Epithelial cell of proximal tubule (primary cell): Measurements from ENCODE around the gene SH3BP2. TPM values are rescaled to one million over a fixed set of nuclear protein-coding genes. Genes with fewer than 3 reads are reported as not detected.
A peak's percentile ranks its signal among the peaks of the same experiment; 100 is the strongest.

Experiments
- DNase-seq: peaks from one replicate; pipeline ENCODE4 v3.0.0-alpha.2; 2011; ENCODE audit warnings: low read depth
- H3K4me3 ChIP-seq: 2 replicates; pipeline ENCODE4 v1.5.1; 2011; ENCODE audit warnings: low read depth, mild to moderate bottlenecking, low read length
- total RNA-seq: library from RNA; depleted of rRNA; stranded (reverse); fragments of >200 nt; gene quantifications from 2 replicates; pipeline ENCODE4 v1.2.3, GENCODE V29; 2015
- TF ChIP-seq, protein P1 (sequence below): conservative IDR thresholded peaks from 2 replicates; pipeline ENCODE4 v1.5.1; 2012; ENCODE audit warnings: low read depth, mild to moderate bottlenecking, low read length

Gene SH3BP2
- total RNA-seq, 1 donor from 2014 or later, result 53.3 TPM

- DNase-seq, result no peak
- no peak overlapping the region for H3K4me3 ChIP-seq
- TF ChIP-seq, protein P1, sequence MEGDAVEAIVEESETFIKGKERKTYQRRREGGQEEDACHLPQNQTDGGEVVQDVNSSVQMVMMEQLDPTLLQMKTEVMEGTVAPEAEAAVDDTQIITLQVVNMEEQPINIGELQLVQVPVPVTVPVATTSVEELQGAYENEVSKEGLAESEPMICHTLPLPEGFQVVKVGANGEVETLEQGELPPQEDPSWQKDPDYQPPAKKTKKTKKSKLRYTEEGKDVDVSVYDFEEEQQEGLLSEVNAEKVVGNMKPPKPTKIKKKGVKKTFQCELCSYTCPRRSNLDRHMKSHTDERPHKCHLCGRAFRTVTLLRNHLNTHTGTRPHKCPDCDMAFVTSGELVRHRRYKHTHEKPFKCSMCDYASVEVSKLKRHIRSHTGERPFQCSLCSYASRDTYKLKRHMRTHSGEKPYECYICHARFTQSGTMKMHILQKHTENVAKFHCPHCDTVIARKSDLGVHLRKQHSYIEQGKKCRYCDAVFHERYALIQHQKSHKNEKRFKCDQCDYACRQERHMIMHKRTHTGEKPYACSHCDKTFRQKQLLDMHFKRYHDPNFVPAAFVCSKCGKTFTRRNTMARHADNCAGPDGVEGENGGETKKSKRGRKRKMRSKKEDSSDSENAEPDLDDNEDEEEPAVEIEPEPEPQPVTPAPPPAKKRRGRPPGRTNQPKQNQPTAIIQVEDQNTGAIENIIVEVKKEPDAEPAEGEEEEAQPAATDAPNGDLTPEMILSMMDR, result no peak
These were observed 45.1 kb downstream of the SH3BP2 start for GRCh38 chr4:2837904-2838496.

GRCh38 chr4:2839060-2839459, 46.2 kb downstream of the SH3BP2 start:
- DNase-seq, result no peak
- H3K4me3 ChIP-seq, result no peak overlapping the region

GRCh38 chr4:2842687-2843262, 49.9 kb downstream of the SH3BP2 start:
- no peak for DNase-seq
- TF ChIP-seq, protein P1, result no peak
- H3K4me3 ChIP-seq, result peak overlapping the region; percentile 84

More at GRCh38 chr4:2839060-2839459, 46.2 kb downstream of the SH3BP2 start:
- TF ChIP-seq, protein P1, result no peak

DNA sequence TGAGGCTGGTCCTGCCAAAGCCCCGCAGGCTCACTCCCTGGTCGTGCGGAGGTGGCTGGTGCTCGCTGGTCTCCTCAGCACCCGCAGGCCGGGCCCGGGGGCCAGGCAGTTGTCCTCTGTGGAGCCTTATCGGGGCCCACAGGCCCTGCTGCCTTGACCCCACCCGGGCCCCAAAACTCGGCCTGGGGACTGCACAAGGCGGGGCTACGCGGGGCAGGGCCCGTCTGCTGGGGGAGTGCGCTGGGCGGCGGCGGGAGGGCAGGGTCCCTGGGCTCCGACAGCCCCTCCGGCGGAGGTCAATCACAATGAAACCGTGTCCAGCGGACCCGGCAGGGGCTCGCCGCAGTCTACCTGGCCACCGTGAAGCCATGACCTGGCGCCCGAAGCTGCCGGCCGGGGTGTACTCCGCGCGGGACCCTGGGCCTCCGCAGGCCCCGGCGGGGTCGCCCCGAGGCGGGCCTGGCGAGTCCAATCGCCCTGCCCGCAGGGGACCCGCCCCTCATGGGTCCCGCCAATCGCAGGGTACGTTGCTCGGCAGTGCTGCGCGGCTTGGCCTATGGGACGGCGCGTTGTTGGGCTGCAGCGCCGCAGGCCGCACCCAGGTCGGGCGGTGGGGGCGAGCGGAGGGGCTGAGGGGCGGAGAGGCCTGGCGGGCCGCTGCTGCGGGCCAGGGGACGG, 50.5 kb downstream of the SH3BP2 start, which contains the start of gene ADD1:
Gene ADD1, plus strand, starts transcription at position 582 of the 678 bp plus-strand sequence. CDS start 32,072 bp downstream, outside the sequence.
- peak within 1 kb of the TSS; percentile 84 for H3K4me3 ChIP-seq
- TF ChIP-seq, protein P1, result no peak
- DNase-seq, result no peak

- H3K4me3 ChIP-seq, result peak overlapping the region; percentile 84
- TF ChIP-seq, protein P1, result no peak
- DNase-seq, result no peak
These were observed 51.2 kb downstream of the SH3BP2 start for GRCh38 chr4:2843941-2844584.

DNA sequence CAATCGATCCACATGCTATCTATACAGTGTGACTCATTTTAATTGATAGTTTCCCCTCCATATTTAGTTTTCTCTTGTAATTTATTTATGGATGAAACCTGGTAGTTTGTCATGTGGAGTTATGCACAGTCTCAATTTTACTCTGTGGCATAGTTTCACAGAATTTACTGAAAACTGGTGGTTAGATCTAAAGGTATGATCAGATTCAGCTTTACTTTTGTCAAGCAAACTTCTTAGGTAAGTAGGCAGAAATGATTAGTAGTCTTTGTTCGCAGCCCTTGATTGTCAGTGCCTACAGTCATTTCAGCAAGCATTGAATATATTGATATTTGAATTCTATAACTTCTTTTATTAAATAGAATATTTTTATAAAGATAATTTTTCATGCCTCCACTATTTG, 53.3 kb downstream of the SH3BP2 start:
- no peak overlapping the region for H3K4me3 ChIP-seq
- no peak for DNase-seq
- TF ChIP-seq, protein P1, result no peak
